Breast epithelium (tissue), 4 donors: Measurements from ENCODE around the gene PTPRZ1. TPM values are rescaled to one million over a fixed set of nuclear protein-coding genes. Genes with fewer than 3 reads are reported as not detected.

ENCODE experiments used
- DNase-seq, 2 donors: peaks; one replicate each; pipeline ENCODE4 v3.0.0-alpha.2; 2019; ENCODE audit warnings: low spot score in 2 of 2
- H3K27ac ChIP-seq, 2 donors: fragments of 200-600 bp; sonication (generic) in 1 of 2; one replicate each; pipeline ENCODE4 v1.5.1; 2016 to 2019; ENCODE audit warnings: mild to moderate bottlenecking in 1 of 2
- H3K27me3 ChIP-seq, 2 donors: fragments of 200-600 bp; sonication (generic) in 1 of 2; one replicate each; pipeline versions ENCODE4 v1.5.1 to v1.6.0; 2017 to 2019; ENCODE audit warnings: control low read depth in 1 of 2, mild to moderate bottlenecking in 1 of 2
- H3K36me3 ChIP-seq: fragments of 200-600 bp; one replicate; pipeline ENCODE4 v1.5.1; 2019
- H3K4me1 ChIP-seq, 2 donors: fragments of 200-600 bp; sonication (generic); one replicate each; pipeline ENCODE4 v1.5.1; 2016 to 2019; ENCODE audit warnings: control low read depth in 1 of 2
- H3K4me3 ChIP-seq, 3 donors: fragments of 200-600 bp; sonication (generic); 1 replicate in 2 of 3; 2 replicates in 1 of 3; pipeline ENCODE4 v1.5.1; 2016 to 2019; ENCODE audit warnings: mild to moderate bottlenecking in 3 of 3, moderate library complexity in 2 of 3
- H3K9me3 ChIP-seq, 2 donors: fragments of 200-600 bp; sonication (generic) in 1 of 2; one replicate each; pipeline ENCODE4 v1.5.1; 2016 to 2019; ENCODE audit warnings: control low read depth in 1 of 2
- CTCF ChIP-seq, 3 donors: fragments of 450-650 bp; IDR thresholded peaks; one replicate each; pipeline ENCODE4 v1.5.1; 2016 to 2017; ENCODE audit warnings: antibody characterized with exemption in 3 of 3, mild to moderate bottlenecking in 3 of 3, moderate library complexity in 3 of 3
- POLR2A ChIP-seq: fragments of 450-650 bp; IDR thresholded peaks from one replicate; pipeline ENCODE4 v1.6.1; 2016; ENCODE audit warnings: antibody characterized with exemption, mild to moderate bottlenecking, moderate library complexity
- POLR2AphosphoS5 ChIP-seq, 3 donors: sonication (generic); formaldehyde crosslinking; IDR thresholded peaks; one replicate each; pipeline ENCODE4 v1.6.1; 2017; ENCODE audit warnings: antibody characterized with exemption in 3 of 3
- intact Hi-C: fragments of 100-400 bp; cut with DNase I; formaldehyde crosslinking; loops from one replicate; pipeline ENCODE4 v1.15.1; 2023; ENCODE audit warnings: low total_unique reads
- total RNA-seq, 3 donors: library from RNA; depleted of rRNA; stranded (reverse); fragments of >200 nt; gene quantifications; one replicate each; pipeline ENCODE4 v1.1.0, GENCODE V29; 2016

Gene PTPRZ1
- 10 to 100 TPM in 2 of 3 donors, under 1 TPM in 1; 0.48 to 36.9 (median 32.1) TPM for total RNA-seq

DNA sequence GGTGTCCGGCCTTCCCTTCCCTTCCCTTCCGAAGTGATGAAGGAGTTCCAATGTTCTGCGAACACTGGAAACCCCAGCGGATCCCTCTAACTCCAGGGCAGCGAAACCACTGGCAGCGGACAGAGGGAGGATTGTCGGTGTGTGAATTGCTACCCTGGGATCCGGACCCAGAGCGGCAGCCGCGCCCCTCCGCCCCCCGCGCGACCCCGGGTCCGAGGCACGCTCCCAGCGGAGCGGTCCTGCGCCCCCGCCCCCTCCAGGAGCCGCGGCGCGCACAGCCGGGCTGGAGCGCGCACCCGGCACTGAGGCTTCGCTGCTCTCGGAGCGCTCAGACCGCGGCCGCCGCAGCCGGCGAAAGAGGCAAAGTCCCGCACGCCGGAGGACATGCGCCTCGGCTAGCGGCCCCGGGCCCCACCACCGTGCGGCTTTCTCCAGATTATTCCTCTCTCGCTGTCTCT is at the start of gene PTPRZ1:
TSS of gene PTPRZ1 (plus strand) at position 331 of the 458 bp plus-strand sequence. CDS start 339 bp downstream, outside the sequence.
- peak within 1 kb of the TSS; percentile 26 to 64 for H3K27ac ChIP-seq

DNA sequence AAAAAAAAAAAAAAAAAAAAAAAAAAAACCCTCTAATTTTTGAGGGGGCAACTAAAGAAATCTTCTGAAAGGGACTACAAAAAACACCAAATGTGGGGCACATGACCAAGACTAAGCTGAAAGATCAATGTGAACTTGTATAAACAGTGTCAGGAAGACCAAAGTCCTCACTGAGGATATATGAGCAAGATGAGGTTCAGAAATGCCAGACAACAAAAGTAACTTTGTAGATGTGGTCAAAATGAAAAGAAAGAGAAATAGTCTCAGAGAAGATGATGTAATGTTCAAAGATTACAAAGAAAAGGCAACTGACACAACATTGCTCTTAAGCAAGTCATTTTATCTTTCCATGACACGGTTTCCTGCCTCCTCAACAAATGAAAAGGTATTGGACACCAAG is 48.7 kb upstream of the PTPRZ1 start:
- Histone ChIP-seq H3K27me3 (no peaks in the 10 kb centered on the region), H3K4me1 (no peaks in the 10 kb centered on the region), H3K36me3 (no peaks in the 10 kb centered on the region), H3K9me3 (no peaks in the 10 kb centered on the region), H3K4me3 (no peak overlapping the region), H3K27ac (no peak overlapping the region)
- no peak for DNase-seq
- intact Hi-C loops, result no loop called here
- TF ChIP-seq POLR2AphosphoS5 (IDR thresholded peaks at IDR 0.05) (no peak), POLR2A (no peak), CTCF (IDR thresholded peaks at IDR 0.05) (no peak)

More for the DNA sequence above, at the start of gene PTPRZ1:
- no peak for DNase-seq
- Histone ChIP-seq H3K4me3 (peak within 1 kb of the TSS; percentile 52 to 76 (median 66)), H3K4me1 (no peaks in the 10 kb centered on the region), H3K9me3 (no peaks in the 10 kb centered on the region), H3K27me3 (peaks cover 0 to 5% of the 10 kb centered on the region in 2 donors), H3K36me3 (no peaks in the 10 kb centered on the region)
- no peak for TF ChIP-seq POLR2A
- TF ChIP-seq CTCF (IDR thresholded peaks at IDR 0.05), result no peak
- no peak for TF ChIP-seq POLR2AphosphoS5 (IDR thresholded peaks at IDR 0.05)
- intact Hi-C loops, result no loop called here

- no peak overlapping the region for H3K27ac ChIP-seq
- intact Hi-C loops, result no loop called here
- TF ChIP-seq POLR2AphosphoS5 (IDR thresholded peaks at IDR 0.05) (no peak), POLR2A (no peak), CTCF (IDR thresholded peaks at IDR 0.05) (no peak)
- H3K36me3 ChIP-seq, result no peaks in the 10 kb centered on the region
- no peak for DNase-seq
- H3K27me3 ChIP-seq, result no peaks in the 10 kb centered on the region
- no peaks in the 10 kb centered on the region for H3K4me1 ChIP-seq
- no peak overlapping the region for H3K4me3 ChIP-seq
- no peaks in the 10 kb centered on the region for H3K9me3 ChIP-seq
Measured at GRCh38 chr7:121831351-121831750, 41.6 kb upstream of the PTPRZ1 start.

- no peaks in the 10 kb centered on the region for H3K36me3 ChIP-seq
- no peaks in the 10 kb centered on the region for H3K4me1 ChIP-seq
- DNase-seq, result no peak
- intact Hi-C loops, result no loop called here
- H3K9me3 ChIP-seq, result no peaks in the 10 kb centered on the region
- H3K4me3 ChIP-seq, result no peak overlapping the region
- peak overlapping the region in 1 of 2 donors; percentile 6 for H3K27ac ChIP-seq
- TF ChIP-seq POLR2A (no peak), POLR2AphosphoS5 (IDR thresholded peaks at IDR 0.05) (no peak), CTCF (IDR thresholded peaks at IDR 0.05) (no peak)
- H3K27me3 ChIP-seq, result no peaks in the 10 kb centered on the region
Measured at GRCh38 chr7:121831801-121832200, 41.2 kb upstream of the PTPRZ1 start.

DNA sequence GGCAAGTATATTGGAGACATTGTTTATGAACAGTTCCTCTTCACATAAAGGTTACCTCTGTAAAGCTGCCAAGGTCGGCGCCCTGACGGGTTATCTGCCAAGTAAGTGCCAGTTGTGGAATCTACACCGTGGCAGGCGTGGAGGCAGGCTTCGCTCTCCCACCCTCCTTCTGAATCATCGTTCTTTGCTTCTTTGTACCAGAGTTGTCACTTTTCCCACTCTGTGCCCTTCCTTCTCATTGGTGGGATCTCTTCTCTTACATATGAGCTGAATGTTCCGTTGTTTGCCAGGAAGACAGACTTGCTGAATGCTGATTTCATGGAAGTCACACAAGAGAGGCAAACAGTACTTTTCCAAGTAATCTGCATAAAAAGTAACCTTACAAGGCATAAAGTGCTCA is 40.6 kb upstream of the PTPRZ1 start:
- Histone ChIP-seq H3K4me1 (no peaks in the 10 kb centered on the region), H3K4me3 (no peak overlapping the region), H3K27ac (no peak overlapping the region), H3K27me3 (no peaks in the 10 kb centered on the region), H3K36me3 (no peaks in the 10 kb centered on the region), H3K9me3 (no peaks in the 10 kb centered on the region)
- intact Hi-C loops, result no loop called here
- DNase-seq, result no peak
- no peak for TF ChIP-seq POLR2A
- no peak for TF ChIP-seq CTCF (IDR thresholded peaks at IDR 0.05)
- TF ChIP-seq POLR2AphosphoS5 (IDR thresholded peaks at IDR 0.05), result no peak
